HG02763 (cell line): Measurements from ENCODE around the gene CLASP1.

Experiments
- ATAC-seq: cut with Tn5 transposase; IDR thresholded peaks from one replicate; pipeline ENCODE4 v1.9.1; 2021; ENCODE audit warnings: mild to moderate bottlenecking, moderate library complexity; ENCODE audit not compliant: unreplicated experiment

Gene CLASP1

GRCh38 chr2:121513597-121514333 lies 135.5 kb downstream of the CLASP1 start:
- ATAC-seq: no peak

DNA sequence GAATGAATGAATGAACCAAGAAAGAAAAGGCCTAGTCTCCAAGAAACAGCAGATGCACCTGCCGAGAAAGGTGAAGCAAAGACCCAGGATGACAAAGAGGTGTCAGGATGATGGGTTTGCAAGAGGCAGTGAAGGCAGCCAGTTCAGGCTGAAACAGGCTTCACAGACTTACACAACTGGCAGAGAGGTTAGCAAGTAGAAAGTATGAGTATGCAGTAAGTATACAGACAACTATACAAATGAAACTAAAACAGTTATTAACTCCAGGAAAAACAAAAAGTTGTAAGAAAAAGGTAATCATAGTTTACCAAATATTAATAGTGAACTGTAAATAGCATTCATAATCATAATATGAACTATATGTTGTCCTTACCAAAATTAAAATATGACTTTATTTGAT lies 138.4 kb downstream of the CLASP1 start:
- no peak for ATAC-seq

- no peak for ATAC-seq
Measured at GRCh38 chr2:121506621-121507020, 142.6 kb downstream of the CLASP1 start.

DNA sequence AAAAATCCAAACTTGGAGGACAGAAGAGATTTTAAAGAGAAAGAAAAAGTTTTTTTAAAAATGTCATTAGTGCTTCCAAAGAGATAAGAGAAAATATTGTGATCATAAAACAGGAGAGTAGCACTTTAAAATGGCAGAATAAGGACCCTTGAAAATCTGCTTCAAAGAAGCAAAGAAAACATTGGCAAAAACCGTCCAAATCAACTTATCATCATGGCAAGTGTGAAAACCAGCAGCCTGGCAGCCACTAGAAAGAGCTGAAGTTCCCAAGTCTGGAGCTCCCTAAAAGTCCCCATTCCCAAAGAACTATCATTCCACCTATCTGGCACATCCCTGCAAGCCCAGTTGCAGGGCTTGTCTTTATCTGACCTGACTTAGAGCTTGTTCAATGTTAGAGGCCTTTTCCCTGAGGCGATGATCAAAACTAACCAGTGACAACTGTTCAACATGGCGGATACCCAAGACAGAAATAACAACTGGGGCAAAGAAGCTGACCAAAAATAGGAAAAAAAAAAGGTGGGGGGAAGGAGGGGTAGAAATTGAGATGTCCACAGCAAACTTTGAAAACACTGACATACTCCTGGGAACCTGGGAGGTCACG lies 143.2 kb downstream of the CLASP1 start:
- no peak for ATAC-seq

GRCh38 chr2:121505005-121505404 lies 144.3 kb downstream of the CLASP1 start:
- no peak for ATAC-seq

DNA sequence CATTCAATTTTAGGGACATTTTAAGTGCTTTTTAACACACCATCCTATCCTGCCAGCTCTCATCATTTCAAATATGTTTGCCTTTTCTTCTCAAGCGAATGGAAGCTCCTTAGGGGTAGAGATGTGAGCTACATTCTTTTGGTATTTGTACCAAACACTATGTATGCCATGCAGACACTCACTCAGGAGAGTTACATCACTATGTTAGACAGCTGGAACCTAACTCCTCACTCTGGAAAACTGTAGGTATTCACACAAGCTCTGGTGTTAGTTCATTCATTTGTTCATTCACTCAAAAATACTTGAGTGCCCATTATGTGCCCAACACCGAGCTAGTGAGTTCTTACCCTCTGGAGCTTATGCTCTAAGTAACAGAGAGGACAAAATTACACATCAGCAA lies 144.9 kb downstream of the CLASP1 start:
- ATAC-seq: no peak

- ATAC-seq: no peak
Measured at GRCh38 chr2:121502781-121503180, 146.5 kb downstream of the CLASP1 start.

DNA sequence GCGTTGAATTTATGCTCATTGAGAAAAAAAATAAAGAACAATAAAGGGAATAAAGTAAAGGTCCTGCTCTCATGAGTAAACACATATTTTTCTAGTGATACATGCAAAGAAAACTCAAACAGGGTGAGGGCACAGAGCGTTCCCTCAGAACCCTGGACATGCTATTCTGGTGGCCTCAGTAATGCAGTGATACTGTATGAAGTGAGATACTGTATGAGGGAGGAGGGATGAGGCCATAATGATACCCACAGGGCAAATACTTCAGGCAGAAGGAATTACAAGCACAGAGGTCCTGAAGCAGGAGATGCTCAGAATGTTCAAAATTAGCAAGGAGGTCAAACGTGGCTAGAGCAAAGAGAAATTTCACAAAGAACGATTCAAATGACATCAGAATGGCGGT lies 147.0 kb downstream of the CLASP1 start:
- no peak for ATAC-seq

GRCh38 chr2:121501554-121501953 lies 147.7 kb downstream of the CLASP1 start:
- ATAC-seq: no peak

GRCh38 chr2:121501031-121501430 lies 148.2 kb downstream of the CLASP1 start:
- ATAC-seq: no peak

GRCh38 chr2:121498731-121499130 lies 150.5 kb downstream of the CLASP1 start:
- no peak for ATAC-seq

GRCh38 chr2:121492409-121492808 lies 156.9 kb downstream of the CLASP1 start:
- no peak for ATAC-seq

DNA sequence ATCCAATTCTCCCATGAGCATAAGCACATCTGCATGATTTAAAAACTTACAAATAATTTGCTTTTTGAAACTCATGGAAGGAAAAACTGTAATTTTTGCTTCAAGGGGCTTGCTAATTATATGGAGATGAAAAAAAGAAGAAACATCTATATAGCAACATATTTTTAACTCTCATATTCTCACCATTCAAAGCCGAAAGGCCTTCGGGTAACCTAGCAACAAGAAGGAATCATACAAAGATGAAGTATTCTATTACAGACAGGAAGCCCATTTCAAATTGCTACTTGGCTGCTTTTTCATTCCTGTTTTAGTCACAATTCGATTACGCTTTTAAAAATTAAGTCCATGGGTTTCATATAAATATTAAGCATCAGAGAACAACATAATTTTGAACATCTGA lies 157.7 kb downstream of the CLASP1 start:
- no peak for ATAC-seq

- ATAC-seq: no peak
Measured at GRCh38 chr2:121490584-121491133, 158.6 kb downstream of the CLASP1 start.

DNA sequence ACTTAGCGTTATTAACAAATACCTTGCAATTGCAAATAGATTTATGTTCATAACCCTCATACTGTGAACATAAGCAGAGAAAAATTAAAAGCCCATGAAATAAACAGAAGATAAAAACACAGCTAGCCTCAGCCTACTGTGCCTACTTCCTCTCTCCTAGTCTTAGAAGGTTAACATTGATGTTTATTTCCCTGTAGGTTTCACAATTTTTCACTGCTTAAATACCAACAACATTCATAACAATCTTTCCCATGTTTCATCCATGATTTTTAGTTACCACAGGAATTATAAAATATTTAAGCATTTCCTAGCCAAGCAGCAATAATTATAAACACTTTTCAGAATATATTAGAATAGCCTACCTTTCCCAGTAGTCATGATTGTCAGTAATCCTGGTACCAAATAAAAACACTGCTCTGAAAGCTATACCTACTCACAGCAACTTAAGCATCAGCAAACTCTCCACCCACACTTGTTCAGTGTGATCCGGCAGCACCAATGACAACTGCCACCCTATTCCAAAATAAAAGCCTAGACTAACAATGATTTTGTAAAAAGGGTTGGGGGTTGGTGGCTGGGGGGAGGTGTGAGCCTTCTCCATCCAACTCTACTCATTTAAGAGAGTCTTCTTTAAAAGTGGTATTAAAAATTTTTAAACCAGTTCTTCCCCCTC lies 159.2 kb downstream of the CLASP1 start:
- ATAC-seq: no peak

DNA sequence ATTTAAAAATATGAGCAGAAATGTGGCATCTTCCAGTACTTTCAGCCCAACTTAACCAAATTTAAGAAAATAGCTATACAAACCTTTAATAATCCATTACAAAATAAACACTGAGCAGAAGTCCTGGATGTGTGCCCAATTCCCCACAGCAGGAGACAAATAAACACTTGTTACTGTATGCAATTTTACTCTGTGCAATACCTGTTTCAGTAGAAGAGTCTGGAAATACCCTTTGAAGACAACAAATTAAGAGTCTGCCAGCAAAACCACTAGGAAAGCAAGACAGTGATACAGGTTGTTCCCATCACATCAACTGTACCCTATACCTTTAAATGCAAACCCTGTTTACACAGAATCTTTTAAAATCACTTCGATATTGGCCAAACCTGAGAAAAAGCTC lies 160.0 kb downstream of the CLASP1 start:
- peak; percentile 44 for ATAC-seq

DNA sequence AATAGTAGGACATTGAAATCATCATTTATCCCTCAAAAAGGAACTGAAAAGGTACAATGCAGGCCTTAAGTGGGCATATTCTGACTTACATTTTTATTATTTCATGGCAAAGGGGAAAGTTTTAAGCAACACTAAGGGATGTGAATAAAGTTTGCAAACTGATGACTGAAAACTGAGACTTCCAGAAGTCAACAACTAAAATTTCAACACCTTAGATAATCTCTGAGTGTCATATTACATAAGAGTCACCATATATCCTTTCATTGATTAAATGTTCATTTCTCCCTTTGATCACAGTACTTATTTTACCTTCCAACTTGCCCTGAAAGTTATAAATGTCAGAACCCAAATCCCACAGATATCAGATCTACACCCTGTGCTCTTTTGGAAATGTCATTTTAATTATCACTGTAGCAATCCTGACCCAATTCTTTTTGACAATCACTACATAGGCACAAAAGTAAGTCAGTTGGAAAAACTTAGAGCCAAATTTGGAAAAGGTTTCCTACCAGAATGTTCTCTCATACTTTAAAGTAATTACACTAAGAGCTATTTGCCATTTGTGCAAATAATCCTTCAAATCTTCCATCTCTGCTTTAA lies 163.0 kb downstream of the CLASP1 start:
- no peak for ATAC-seq

DNA sequence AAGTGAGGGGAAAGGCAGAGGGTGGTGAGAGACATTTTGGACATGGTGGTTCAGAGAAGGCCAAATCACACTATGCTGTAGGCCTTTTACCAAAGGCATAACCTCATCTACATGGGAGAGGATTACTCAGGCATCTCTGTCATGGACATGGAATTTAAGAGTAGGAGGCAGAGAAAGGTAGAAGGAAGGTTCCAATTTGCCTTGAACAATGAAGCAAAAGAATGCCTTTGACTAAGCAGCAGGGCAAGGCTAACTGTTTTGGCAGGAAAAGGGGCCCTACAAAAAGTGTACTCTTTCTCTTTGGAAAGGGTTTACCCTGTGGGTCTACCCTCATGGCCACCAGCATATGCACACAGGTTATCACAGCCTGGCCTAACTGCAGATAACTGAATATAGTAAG lies 164.2 kb downstream of the CLASP1 start:
- ATAC-seq: no peak

DNA sequence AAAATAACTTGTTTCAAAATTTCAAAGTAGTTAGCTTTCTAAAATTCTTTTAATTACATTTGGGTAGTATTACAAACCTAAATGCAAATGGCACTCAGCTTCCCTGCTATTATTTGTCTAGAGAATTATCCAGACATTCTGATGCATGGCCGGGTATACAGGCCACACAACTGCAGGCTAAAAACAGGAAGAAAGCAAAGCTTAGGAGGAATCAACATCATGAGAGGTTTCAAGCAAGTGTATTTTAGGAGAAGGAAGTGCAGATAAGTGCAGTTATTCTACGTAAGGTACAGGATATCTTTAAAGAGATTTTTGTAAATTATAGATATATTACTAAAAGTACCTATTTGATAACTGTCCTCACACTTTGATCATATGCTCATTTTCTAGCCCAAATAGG lies 165.4 kb downstream of the CLASP1 start:
- no peak for ATAC-seq

DNA sequence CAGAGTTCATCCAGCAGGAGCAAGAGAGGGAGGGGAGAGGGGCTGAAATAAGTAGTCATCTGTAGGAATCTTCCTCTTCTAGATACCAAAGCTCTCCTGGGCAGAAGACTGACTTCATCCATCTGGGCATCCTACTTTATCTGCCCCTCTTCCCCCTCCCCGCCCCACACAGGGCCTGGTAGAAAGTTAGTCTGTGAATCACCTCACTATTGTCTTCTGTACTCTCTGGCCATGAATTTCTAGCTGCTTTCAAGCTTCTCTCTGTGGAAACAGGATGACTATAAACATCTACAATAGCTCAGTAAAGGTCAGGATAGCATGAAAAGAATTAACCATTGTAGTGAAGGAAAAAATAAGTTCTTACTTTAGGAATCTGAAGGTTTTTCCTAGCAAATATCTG lies 166.2 kb downstream of the CLASP1 start:
- ATAC-seq: no peak

GRCh38 chr2:121480826-121481225 lies 168.4 kb downstream of the CLASP1 start:
- ATAC-seq: no peak
